GM23338 (cell line): ENCODE results near the gene PIEZO2. TPM values are rescaled to one million over a fixed set of nuclear protein-coding genes. Genes with fewer than 3 reads are reported as not detected.

Experiments used
- ATAC-seq: fragments of 200-7000 bp; cut with Tn5 transposase; 3 replicates; pipeline ENCODE4 v1.9.1; 2020
- DNase-seq: peaks from one replicate; pipeline ENCODE4 v3.0.0-alpha.2; 2015; ENCODE audit warnings: low spot score
- H2AFZ ChIP-seq: fragments of 200-600 bp; sonication (generic); 2 replicates; pipeline ENCODE4 v1.8.0; 2016; ENCODE audit warnings: antibody characterized with exemption, mild to moderate bottlenecking, moderate library complexity
- H3F3A ChIP-seq: fragments of 200-600 bp; sonication (generic); replicated peaks from 2 replicates; pipeline ENCODE4 v1.8.0; 2017; ENCODE audit warnings: antibody characterized with exemption, mixed run types, low read depth
- H3K27ac ChIP-seq: fragments of 200-600 bp; sonication (generic); 2 replicates; pipeline ENCODE4 v1.6.1; 2016; ENCODE audit warnings: low read depth
- H3K27me3 ChIP-seq: fragments of 200-600 bp; sonication (generic); 2 replicates; pipeline ENCODE4 v1.8.0; 2016; ENCODE audit warnings: mild to moderate bottlenecking, mixed run types, moderate library complexity; ENCODE audit not compliant: insufficient read depth
- H3K36me3 ChIP-seq: fragments of 200-600 bp; sonication (generic); 2 replicates; pipeline ENCODE4 v1.8.0; 2016; ENCODE audit warnings: mild to moderate bottlenecking; ENCODE audit not compliant: insufficient read depth
- H3K4me1 ChIP-seq: fragments of 200-600 bp; sonication (generic); 2 replicates; pipeline ENCODE4 v1.8.0; 2016; ENCODE audit warnings: mild to moderate bottlenecking, moderate library complexity; ENCODE audit not compliant: insufficient read depth
- H3K4me2 ChIP-seq: fragments of 200-600 bp; sonication (generic); 2 replicates; pipeline ENCODE4 v1.7.1; 2017; ENCODE audit warnings: mixed run types
- H3K4me3 ChIP-seq: fragments of 200-600 bp; sonication (generic); 2 replicates; pipeline ENCODE4 v1.6.1; 2016; ENCODE audit warnings: mixed run types
- H3K79me2 ChIP-seq: fragments of 200-600 bp; sonication (generic); replicated peaks from 2 replicates; pipeline ENCODE4 v1.8.0; 2017; ENCODE audit warnings: mild to moderate bottlenecking; ENCODE audit not compliant: insufficient read depth
- H3K9me2 ChIP-seq: fragments of 200-600 bp; sonication (generic); 2 replicates; pipeline ENCODE4 v1.8.0; 2017; ENCODE audit not compliant: insufficient read depth
- H4K20me1 ChIP-seq: fragments of 200-600 bp; sonication (generic); replicated peaks from 2 replicates; pipeline ENCODE4 v1.8.0; 2017; ENCODE audit warnings: mild to moderate bottlenecking; ENCODE audit not compliant: insufficient read depth
- H3K27ac Mint-ChIP-seq: 2 replicates; pipeline ENCODE4 v1.8.0; 2020; ENCODE audit warnings: inconsistent platforms, mild to moderate bottlenecking, moderate library complexity, mixed read lengths
- H3K27me3 Mint-ChIP-seq: 3 replicates; pipeline ENCODE4 v1.8.0; 2022; ENCODE audit warnings: low read depth, mild to moderate bottlenecking, moderate library complexity, mixed read lengths, inconsistent platforms; ENCODE audit not compliant: insufficient read depth, poor library complexity
- H3K36me3 Mint-ChIP-seq: 3 replicates; pipeline ENCODE4 v1.8.0; 2021; ENCODE audit warnings: low read depth, mild to moderate bottlenecking, inconsistent platforms, moderate library complexity, mixed read lengths
- H3K4me1 Mint-ChIP-seq: 3 replicates; pipeline ENCODE4 v1.8.0; 2020; ENCODE audit warnings: mild to moderate bottlenecking, inconsistent platforms, mixed read lengths
- H3K4me3 Mint-ChIP-seq: 3 replicates; pipeline ENCODE4 v1.8.0; 2021; ENCODE audit warnings: moderate library complexity, mild to moderate bottlenecking, inconsistent platforms, mixed read lengths
- H3K9me3 Mint-ChIP-seq: 3 replicates; pipeline ENCODE4 v1.8.0; 2020; ENCODE audit warnings: moderate library complexity, mild to moderate bottlenecking, inconsistent platforms, mixed read lengths
- CREB1 ChIP-seq: fragments of 250-450 bp; sonication (Bioruptor Pico); IDR thresholded peaks from 2 replicates; pipeline ENCODE4 v1.5.0; 2020; ENCODE audit warnings: low read depth, mild to moderate bottlenecking, moderate library complexity
- EZH2 ChIP-seq: fragments of 200-600 bp; sonication (generic); IDR thresholded peaks from one replicate; pipeline ENCODE4 v1.8.0; 2017; ENCODE audit warnings: antibody characterized with exemption, mild to moderate bottlenecking, low read depth; ENCODE audit not compliant: unreplicated experiment
- EZH2phosphoT487 ChIP-seq: fragments of 200-600 bp; sonication (generic); IDR thresholded peaks from one replicate; pipeline ENCODE4 v1.8.1; 2018; ENCODE audit warnings: antibody characterized with exemption; ENCODE audit not compliant: unreplicated experiment
- JUNB ChIP-seq: IDR thresholded peaks from one replicate; pipeline ENCODE4 v1.6.1; 2016; ENCODE audit warnings: antibody characterized with exemption; ENCODE audit not compliant: unreplicated experiment
- ZNF331 ChIP-seq: fragments of 250-450 bp; sonication (Bioruptor Pico); IDR thresholded peaks from 2 replicates; pipeline ENCODE4 v1.5.0; 2020; ENCODE audit warnings: low read depth, mild to moderate bottlenecking, moderate library complexity
- ZNF462 ChIP-seq: fragments of 250-450 bp; sonication (Bioruptor Pico); IDR thresholded peaks from 2 replicates; pipeline ENCODE4 v1.5.0; 2020; ENCODE audit warnings: mild to moderate bottlenecking, moderate library complexity
- polyA plus RNA-seq: library from polyadenylated mRNA; unstranded; fragments of >200 nt; fragmentation: Nextera tagmentation; extraction: Ambion mirVana; gene quantifications from 2 replicates; pipeline ENCODE4 v1.2.1, GENCODE V29; 2016
- total RNA-seq: library from RNA; depleted of rRNA; stranded (reverse); fragments of >200 nt; shearing (Covaris generic); gene quantifications from 2 replicates; pipeline ENCODE4 v1.2.3, GENCODE V29; 2014

Gene PIEZO2
- total and polyA plus RNA-seq, 2 experiments from 2014 or later = 4.8 to 8.2 TPM

- TF ChIP-seq ZNF462 (CRISPR knock-in tag) (no peak), EZH2 (no peak), EZH2phosphoT487 (no peak), CREB1 (CRISPR knock-in tag) (no peak), JUNB (no peak)
Observed at GRCh38 chr18:10690035-10690329, 459.4 kb downstream of the PIEZO2 start (continued).

- TF ChIP-seq JUNB (no peak), ZNF331 (CRISPR knock-in tag) (no peak)
- Mint-ChIP-seq H3K9me3 (0 out of 3 replicates have a peak, but pooled peaks cover 2% of the 10 kb centered on the region), H3K4me3 (no peak overlapping the region), H3K4me1 (peaks cover 4% of the 10 kb centered on the region; the same call in 1 of the 3 replicates), H3K27ac (no peak overlapping the region), H3K27me3 (peaks cover 3% of the 10 kb centered on the region), H3K36me3 (peaks cover 3% of the 10 kb centered on the region; the same call in 2 of the 3 replicates)
- Histone ChIP-seq H3K4me1 (no peaks in the 10 kb centered on the region), H2AFZ (no peak overlapping the region), H3K27ac (no peak overlapping the region), H3K4me2 (no peak overlapping the region), H3K36me3 (no peaks in the 10 kb centered on the region), H3K4me3 (no peak overlapping the region), H3K27me3 (no peaks in the 10 kb centered on the region), H4K20me1 (no peaks in the 10 kb centered on the region), H3K9me2 (no peaks in the 10 kb centered on the region), H3K79me2 (no peaks in the 10 kb centered on the region), H3F3A (no peaks in the 10 kb centered on the region)
- ATAC-seq = no peak
- DNase-seq = no peak
Observed at GRCh38 chr18:10689236-10690034, 459.9 kb downstream of the PIEZO2 start.
